ENCODE measurements around the gene ADH1B.

DNA sequence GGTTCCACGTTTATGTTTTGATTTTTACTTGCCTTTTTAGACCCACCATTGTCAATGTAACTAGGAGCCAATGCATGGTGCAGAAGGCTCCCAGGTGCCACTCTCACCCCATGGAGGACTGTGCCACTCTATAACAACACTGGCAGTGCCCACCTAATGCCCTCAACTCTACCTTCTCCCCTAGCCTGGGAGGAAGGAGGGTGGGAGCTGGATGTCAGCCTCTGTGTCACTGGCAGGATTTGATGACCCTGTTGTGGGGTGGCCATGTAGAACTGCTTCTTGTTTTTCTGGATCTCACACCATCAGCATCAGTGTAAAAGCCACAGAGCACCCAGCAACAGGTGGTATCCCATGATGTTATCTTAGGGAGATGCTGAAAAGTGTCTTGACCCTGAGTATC, 13.7 kb upstream of the ADH1B start:
- TF ChIP-seq, protein P1, sequence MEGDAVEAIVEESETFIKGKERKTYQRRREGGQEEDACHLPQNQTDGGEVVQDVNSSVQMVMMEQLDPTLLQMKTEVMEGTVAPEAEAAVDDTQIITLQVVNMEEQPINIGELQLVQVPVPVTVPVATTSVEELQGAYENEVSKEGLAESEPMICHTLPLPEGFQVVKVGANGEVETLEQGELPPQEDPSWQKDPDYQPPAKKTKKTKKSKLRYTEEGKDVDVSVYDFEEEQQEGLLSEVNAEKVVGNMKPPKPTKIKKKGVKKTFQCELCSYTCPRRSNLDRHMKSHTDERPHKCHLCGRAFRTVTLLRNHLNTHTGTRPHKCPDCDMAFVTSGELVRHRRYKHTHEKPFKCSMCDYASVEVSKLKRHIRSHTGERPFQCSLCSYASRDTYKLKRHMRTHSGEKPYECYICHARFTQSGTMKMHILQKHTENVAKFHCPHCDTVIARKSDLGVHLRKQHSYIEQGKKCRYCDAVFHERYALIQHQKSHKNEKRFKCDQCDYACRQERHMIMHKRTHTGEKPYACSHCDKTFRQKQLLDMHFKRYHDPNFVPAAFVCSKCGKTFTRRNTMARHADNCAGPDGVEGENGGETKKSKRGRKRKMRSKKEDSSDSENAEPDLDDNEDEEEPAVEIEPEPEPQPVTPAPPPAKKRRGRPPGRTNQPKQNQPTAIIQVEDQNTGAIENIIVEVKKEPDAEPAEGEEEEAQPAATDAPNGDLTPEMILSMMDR (conservative IDR thresholded peaks at IDR 0.05; ENCODE audit: low read depth in 2 of 2) = no peak
- TF ChIP-seq EZH2 (IDR thresholded peaks at IDR 0.05; ENCODE audit: low read depth, unreplicated experiment) (no peak), POLR2AphosphoS5 (IDR thresholded peaks at IDR 0.05; ENCODE audit: low read depth) (no peak), CREB1 (CRISPR knock-in tag; IDR thresholded peaks at IDR 0.05; ENCODE audit: low read depth) (no peak), NANOG (IDR thresholded peaks at IDR 0.05; ENCODE audit: borderline replicate concordance) (no peak)
- TF ChIP-seq, protein P2, sequence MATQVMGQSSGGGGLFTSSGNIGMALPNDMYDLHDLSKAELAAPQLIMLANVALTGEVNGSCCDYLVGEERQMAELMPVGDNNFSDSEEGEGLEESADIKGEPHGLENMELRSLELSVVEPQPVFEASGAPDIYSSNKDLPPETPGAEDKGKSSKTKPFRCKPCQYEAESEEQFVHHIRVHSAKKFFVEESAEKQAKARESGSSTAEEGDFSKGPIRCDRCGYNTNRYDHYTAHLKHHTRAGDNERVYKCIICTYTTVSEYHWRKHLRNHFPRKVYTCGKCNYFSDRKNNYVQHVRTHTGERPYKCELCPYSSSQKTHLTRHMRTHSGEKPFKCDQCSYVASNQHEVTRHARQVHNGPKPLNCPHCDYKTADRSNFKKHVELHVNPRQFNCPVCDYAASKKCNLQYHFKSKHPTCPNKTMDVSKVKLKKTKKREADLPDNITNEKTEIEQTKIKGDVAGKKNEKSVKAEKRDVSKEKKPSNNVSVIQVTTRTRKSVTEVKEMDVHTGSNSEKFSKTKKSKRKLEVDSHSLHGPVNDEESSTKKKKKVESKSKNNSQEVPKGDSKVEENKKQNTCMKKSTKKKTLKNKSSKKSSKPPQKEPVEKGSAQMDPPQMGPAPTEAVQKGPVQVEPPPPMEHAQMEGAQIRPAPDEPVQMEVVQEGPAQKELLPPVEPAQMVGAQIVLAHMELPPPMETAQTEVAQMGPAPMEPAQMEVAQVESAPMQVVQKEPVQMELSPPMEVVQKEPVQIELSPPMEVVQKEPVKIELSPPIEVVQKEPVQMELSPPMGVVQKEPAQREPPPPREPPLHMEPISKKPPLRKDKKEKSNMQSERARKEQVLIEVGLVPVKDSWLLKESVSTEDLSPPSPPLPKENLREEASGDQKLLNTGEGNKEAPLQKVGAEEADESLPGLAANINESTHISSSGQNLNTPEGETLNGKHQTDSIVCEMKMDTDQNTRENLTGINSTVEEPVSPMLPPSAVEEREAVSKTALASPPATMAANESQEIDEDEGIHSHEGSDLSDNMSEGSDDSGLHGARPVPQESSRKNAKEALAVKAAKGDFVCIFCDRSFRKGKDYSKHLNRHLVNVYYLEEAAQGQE (IDR thresholded peaks at IDR 0.05; ENCODE audit: unreplicated experiment) = no peak

Data from GM23338 (cell line).